Activated T-cell treated with anti-CD3 and anti-CD28 coated beads, Interleukin-2, amount 50 U/mL, for 4 hours (primary cell): ENCODE measurements around the gene RELB. TPM values are rescaled to one million over a fixed set of nuclear protein-coding genes. Genes with fewer than 3 reads are reported as not detected.
"Not testable (repeated sequence)": the region's sequence is repeated elsewhere in the genome, so short reads cannot be mapped to it uniquely, and the experiment has no call there.

Experiments
- ATAC-seq, 2 donors: fragments of 200-7000 bp; cut with Tn5 transposase; one replicate each; pipeline ENCODE4 v1.10.0; 2021
- DNase-seq: peaks from one replicate; pipeline ENCODE4 v3.0.0-alpha.2; 2020
- H3K27me3 Mint-ChIP-seq: one replicate; pipeline ENCODE4 v1.8.0; 2021; ENCODE audit warnings: low read depth, mixed read lengths
- H3K36me3 Mint-ChIP-seq: one replicate; pipeline ENCODE4 v1.8.0; 2022; ENCODE audit warnings: mixed read lengths; ENCODE audit not compliant: insufficient read depth
- H3K4me1 Mint-ChIP-seq: one replicate; pipeline ENCODE4 v1.8.0; 2021; ENCODE audit warnings: low read depth, mixed read lengths
- H3K4me3 Mint-ChIP-seq: one replicate; pipeline ENCODE4 v1.8.0; 2021; ENCODE audit warnings: mild to moderate bottlenecking, moderate library complexity, mixed read lengths
- H3K9me3 Mint-ChIP-seq: one replicate; pipeline ENCODE4 v1.8.0; 2021; ENCODE audit warnings: mixed read lengths
- total RNA-seq, 3 donors: library from RNA; stranded (reverse); gene quantifications; one replicate each; pipeline ENCODE4 v1.2.1, GENCODE V29; 2021

Gene RELB
- total RNA-seq, 3 donors from 2014 or later: 128 to 137 (median 129) TPM

DNA sequence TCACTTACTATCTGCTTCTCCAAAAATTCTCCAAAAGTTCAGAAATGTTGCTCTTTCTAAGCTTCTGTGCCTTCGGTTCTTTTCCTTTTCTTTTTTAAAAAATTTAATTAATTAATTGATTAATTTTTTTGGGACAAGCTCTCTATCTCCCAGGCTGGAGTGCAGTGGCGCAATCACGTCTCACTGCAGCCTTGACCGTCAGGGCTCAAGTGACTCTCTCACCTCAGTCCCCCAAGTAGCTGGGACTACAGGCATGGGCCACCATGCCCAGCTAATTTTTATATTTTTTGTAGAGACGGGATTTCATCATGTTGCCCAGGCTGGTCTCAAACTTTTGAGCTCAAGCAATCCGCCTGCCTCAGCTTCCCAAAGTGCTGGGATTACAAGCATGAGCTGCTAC is 29.8 kb upstream of the RELB start:
- not testable (repeated sequence) for ATAC-seq, H3K9me3 Mint-ChIP-seq

DNA sequence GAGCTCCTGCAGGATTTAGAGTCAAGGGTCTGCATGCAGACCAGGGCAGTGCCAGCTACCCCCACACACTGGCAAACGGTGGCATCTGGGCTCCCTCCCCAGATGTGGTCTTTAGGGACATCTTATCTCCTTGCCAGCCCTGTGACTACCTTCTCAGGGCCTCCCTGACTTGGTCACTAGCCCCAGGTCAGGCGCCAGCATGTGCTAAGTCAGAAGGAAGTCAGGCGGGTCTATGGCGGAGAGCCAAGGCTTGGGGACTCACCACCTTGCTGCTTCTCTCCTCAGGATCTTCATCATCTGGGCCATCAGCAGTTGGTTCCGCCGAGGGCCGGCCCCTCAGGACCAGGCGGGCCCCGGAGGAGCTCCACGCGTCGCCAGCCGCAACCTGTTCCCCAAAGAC is 28.5 kb upstream of the RELB start:
- Mint-ChIP-seq H3K36me3 (peaks cover 17% of the 10 kb centered on the region), H3K4me3 (no peak overlapping the region), H3K9me3 (no peaks in the 10 kb centered on the region), H3K4me1 (no peaks in the 10 kb centered on the region), H3K27me3 (no peaks in the 10 kb centered on the region)
- DNase-seq (no peak), ATAC-seq (no peak)

More for the DNA sequence above, 29.8 kb upstream of the RELB start:
- not testable (repeated sequence) for H3K4me3 Mint-ChIP-seq, DNase-seq, H3K4me1 Mint-ChIP-seq, H3K27me3 Mint-ChIP-seq
- peaks cover 12% of the 10 kb centered on the region for H3K36me3 Mint-ChIP-seq

- ATAC-seq: no peak
- Mint-ChIP-seq H3K4me3 (no peak overlapping the region), H3K9me3 (no peaks in the 10 kb centered on the region), H3K36me3 (peaks cover 18% of the 10 kb centered on the region), H3K27me3 (no peaks in the 10 kb centered on the region), H3K4me1 (no peaks in the 10 kb centered on the region)
- no peak for DNase-seq
Measured at GRCh38 chr19:44973982-44974735, 27.1 kb upstream of the RELB start.

GRCh38 chr19:44974857-44975256 is 26.4 kb upstream of the RELB start:
- Mint-ChIP-seq H3K9me3 (no peaks in the 10 kb centered on the region), H3K4me1 (no peaks in the 10 kb centered on the region), H3K4me3 (no peak overlapping the region), H3K36me3 (peaks cover 23% of the 10 kb centered on the region), H3K27me3 (no peaks in the 10 kb centered on the region)
- ATAC-seq (no peak), DNase-seq (no peak)

DNA sequence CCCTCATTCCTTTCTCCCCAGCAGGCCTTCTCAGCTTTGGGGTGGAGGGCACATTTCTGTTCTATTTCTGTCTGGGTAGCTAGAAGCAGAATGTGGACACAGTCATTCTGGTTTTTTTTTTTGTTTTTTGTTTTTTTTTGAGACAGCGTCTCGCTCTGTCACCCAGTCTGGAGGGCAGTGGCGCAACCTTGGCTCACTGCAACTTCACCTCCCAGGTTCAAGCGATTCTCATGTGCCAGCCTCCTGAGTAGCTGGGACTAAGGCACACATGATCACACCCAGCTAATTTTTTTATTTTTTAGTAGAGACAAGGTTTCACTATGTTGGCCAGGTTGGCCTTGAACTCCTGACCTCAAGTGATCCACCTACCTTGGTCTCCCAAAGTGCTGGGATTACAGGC is 25.8 kb upstream of the RELB start:
- DNase-seq: no peak
- H3K27me3 Mint-ChIP-seq: no peaks in the 10 kb centered on the region
- ATAC-seq: no peak
- H3K9me3 Mint-ChIP-seq: no peaks in the 10 kb centered on the region
- no peak overlapping the region for H3K4me3 Mint-ChIP-seq
- no peaks in the 10 kb centered on the region for H3K4me1 Mint-ChIP-seq
- peaks cover 23% of the 10 kb centered on the region for H3K36me3 Mint-ChIP-seq

GRCh38 chr19:44984005-44984404 is 17.3 kb upstream of the RELB start:
- peaks cover 24% of the 10 kb centered on the region for H3K36me3 Mint-ChIP-seq
- no peaks in the 10 kb centered on the region for H3K4me1 Mint-ChIP-seq
- H3K4me3 Mint-ChIP-seq: no peak overlapping the region
- ATAC-seq (no peak), DNase-seq (no peak)
- H3K27me3 Mint-ChIP-seq: no peaks in the 10 kb centered on the region
- H3K9me3 Mint-ChIP-seq: no peaks in the 10 kb centered on the region

DNA sequence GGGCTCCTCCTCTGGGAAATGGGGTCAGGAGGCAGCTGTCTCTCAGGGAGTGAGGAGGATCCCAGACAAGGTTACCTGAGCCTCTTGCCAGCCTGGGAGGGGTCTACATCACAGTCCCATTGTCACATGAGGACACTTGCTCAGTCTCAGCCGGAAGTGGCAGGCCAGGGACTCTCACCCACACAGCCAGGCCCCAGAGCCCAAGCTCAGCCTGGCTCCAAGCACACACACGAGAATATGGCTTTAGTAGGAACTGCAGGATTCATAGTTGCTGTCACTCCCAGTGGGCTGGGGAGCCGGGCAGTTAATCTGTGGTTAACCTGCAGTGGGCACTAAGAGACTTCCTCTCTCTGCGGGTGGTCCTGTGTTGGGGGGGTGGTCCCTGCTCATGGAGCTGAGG is 15.8 kb upstream of the RELB start:
- Mint-ChIP-seq H3K36me3 (peaks cover 20% of the 10 kb centered on the region), H3K27me3 (no peaks in the 10 kb centered on the region), H3K9me3 (no peaks in the 10 kb centered on the region), H3K4me3 (no peak overlapping the region), H3K4me1 (no peaks in the 10 kb centered on the region)
- no peak for ATAC-seq
- DNase-seq: no peak

DNA sequence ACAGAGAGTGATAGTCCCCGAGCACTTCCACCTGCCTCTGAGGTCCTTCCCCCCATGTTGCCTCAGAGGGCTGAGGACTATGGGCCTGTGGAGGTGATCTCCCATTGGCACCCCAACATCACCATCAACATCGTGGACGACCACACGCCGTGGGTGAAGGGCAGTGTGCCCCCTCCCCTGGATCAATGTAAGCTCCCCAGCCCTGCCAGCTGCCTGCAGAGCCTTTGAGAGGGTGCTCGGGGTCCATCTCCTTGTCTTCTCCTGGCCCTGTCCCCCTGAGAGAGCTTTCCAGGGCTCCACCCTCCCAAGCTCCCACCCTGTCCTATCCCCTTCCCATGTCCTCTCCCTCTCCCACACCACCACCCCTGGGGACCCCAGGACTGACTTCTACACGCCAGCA is 14.9 kb upstream of the RELB start:
- no peak for DNase-seq
- ATAC-seq: no peak
- H3K4me1 Mint-ChIP-seq: no peaks in the 10 kb centered on the region
- H3K27me3 Mint-ChIP-seq: no peaks in the 10 kb centered on the region
- peaks cover 20% of the 10 kb centered on the region for H3K36me3 Mint-ChIP-seq
- H3K4me3 Mint-ChIP-seq: no peak overlapping the region
- no peaks in the 10 kb centered on the region for H3K9me3 Mint-ChIP-seq

DNA sequence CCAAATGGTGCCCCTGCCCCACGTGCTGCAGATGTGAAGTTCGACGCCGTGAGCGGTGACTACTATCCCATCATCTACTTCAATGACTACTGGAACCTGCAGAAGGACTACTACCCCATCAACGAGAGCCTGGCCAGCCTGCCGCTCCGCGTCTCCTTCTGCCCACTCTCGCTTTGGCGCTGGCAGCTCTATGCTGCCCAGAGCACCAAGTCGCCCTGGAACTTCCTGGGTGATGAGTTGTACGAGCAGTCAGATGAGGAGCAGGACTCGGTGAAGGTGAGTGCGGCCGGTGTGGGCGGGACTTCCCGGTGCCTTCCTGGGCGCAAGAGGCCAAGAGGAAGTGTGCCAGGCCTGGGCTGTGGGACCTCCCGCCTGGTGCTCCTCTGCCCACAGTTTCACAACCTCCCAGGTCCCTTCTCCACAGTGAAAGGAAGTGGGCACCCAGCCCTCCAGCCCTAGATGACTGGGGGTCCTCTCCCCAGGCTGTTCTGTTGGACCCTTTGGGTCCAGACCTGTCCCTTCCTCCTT is 14.1 kb upstream of the RELB start:
- no peak for DNase-seq
- Mint-ChIP-seq H3K27me3 (no peaks in the 10 kb centered on the region), H3K9me3 (no peaks in the 10 kb centered on the region), H3K4me3 (no peak overlapping the region), H3K36me3 (peaks cover 27% of the 10 kb centered on the region), H3K4me1 (no peaks in the 10 kb centered on the region)
- ATAC-seq: no peak

DNA sequence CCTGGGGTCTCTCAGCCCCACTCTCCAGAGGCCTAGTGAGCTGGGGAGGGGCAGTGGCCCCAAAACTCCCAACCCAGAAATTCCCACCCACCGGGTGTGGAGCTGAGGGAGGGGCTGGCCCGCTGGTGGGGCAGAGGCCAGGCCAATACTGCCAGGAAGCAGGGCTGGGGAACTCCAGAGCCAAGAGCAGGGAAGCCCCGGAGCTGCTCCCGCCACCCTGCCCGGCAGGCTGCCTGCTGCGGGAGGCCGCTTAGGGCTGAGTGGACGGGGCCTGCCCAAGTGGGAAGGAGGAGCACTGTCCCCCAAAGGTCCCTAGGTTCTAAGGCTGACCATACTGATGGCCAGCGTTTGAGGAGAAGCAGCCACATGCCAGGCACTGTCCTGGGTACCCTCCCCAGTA is 13.0 kb upstream of the RELB start:
- Mint-ChIP-seq H3K4me3 (no peak overlapping the region), H3K36me3 (peaks cover 23% of the 10 kb centered on the region), H3K4me1 (no peaks in the 10 kb centered on the region), H3K27me3 (no peaks in the 10 kb centered on the region), H3K9me3 (no peaks in the 10 kb centered on the region)
- DNase-seq (no peak), ATAC-seq (no peak)

- Mint-ChIP-seq H3K27me3 (no peaks in the 10 kb centered on the region), H3K9me3 (no peaks in the 10 kb centered on the region), H3K4me3 (no peak overlapping the region), H3K4me1 (no peaks in the 10 kb centered on the region), H3K36me3 (peaks cover 23% of the 10 kb centered on the region)
- peak; percentile 83 to 85 for ATAC-seq
- DNase-seq: peak; percentile 63
Measured at GRCh38 chr19:44988896-44989556, 12.2 kb upstream of the RELB start.

DNA sequence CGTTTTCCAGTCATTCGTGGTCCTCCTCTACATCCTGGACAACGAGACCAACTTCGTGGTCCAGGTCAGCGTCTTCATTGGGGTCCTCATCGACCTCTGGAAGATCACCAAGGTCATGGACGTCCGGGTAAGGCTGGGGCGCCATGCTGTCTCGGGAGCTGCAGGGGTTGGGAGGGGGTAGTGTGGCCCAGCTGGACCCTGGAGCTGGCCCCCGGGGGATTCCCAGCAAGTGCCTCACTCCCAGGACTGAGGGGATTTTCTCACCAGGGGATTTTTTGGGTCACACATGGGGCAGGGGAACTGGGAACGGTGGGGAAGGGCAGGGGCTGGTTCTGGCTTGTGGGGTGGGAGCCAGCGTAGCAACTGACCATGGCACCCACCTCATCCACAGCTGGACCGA is 10.8 kb upstream of the RELB start:
- ATAC-seq: no peak
- H3K4me3 Mint-ChIP-seq: no peak overlapping the region
- H3K4me1 Mint-ChIP-seq: no peaks in the 10 kb centered on the region
- H3K36me3 Mint-ChIP-seq: peaks cover 20% of the 10 kb centered on the region
- no peak for DNase-seq
- H3K9me3 Mint-ChIP-seq: no peaks in the 10 kb centered on the region
- H3K27me3 Mint-ChIP-seq: no peaks in the 10 kb centered on the region

DNA sequence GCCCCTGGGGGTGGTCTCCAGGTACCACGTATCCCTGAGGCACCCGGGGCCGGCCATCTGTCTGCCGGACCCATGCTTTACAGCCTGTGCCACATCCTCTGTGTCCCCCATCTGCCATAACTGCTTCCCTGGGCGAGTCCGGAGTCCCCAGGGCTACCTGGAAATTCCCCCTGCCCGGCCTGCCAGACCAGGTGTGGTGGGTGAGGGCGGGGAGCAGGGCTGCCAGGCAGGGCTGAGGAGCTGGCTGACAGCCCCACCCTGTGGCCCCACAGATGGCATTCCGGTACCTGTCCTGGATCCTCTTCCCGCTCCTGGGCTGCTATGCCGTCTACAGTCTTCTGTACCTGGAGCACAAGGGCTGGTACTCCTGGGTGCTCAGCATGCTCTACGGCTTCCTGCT is 10.3 kb upstream of the RELB start:
- Mint-ChIP-seq H3K4me3 (no peak overlapping the region), H3K36me3 (peaks cover 16% of the 10 kb centered on the region), H3K9me3 (no peaks in the 10 kb centered on the region), H3K4me1 (no peaks in the 10 kb centered on the region), H3K27me3 (no peaks in the 10 kb centered on the region)
- ATAC-seq (no peak), DNase-seq (no peak)

DNA sequence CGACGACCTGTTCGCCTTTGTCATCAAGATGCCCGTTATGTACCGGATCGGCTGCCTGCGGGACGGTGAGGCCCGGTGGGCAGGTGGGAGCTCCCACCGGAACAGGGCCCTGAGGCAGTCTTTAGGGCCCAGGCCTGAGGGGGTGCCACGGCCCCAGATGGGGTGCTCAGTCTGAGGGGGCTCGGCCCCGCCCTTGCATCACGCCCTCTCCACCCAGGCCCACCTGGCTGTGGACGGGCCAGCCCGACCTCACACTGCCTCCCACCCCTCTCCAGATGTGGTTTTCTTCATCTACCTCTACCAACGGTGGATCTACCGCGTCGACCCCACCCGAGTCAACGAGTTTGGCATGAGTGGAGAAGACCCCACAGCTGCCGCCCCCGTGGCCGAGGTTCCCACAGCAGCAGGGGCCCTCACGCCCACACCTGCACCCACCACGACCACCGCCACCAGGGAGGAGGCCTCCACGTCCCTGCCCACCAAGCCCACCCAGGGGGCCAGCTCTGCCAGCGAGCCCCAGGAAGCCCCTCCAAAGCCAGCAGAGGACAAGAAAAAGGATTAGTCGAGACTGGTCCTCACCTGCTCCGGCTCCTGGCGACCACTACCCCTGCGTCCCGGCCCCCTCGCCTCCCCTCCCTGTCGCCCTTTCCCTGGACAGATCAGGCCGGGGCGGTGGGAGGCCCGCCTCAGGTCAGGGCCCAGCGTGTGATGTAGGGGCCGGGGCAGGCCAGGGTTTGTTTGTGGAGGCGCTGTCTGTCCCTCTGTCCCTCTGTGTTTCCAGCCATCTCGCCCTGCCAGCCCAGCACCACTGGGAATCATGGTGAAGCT is 8.7 kb upstream of the RELB start:
- no peaks in the 10 kb centered on the region for H3K4me1 Mint-ChIP-seq
- no peaks in the 10 kb centered on the region for H3K27me3 Mint-ChIP-seq
- peaks cover 11% of the 10 kb centered on the region for H3K36me3 Mint-ChIP-seq
- DNase-seq: no peak
- H3K9me3 Mint-ChIP-seq: no peaks in the 10 kb centered on the region
- ATAC-seq: no peak
- no peak overlapping the region for H3K4me3 Mint-ChIP-seq
